CD4-positive, alpha-beta T cell treated with Interleukin-6 at 100 ng/mL for 8 hours (primary cell): ENCODE measurements around the gene YKT6.
"Not testable (repeated sequence)": the region's sequence is repeated elsewhere in the genome, so short reads cannot be mapped to it uniquely, and the experiment has no call there.

ENCODE experiments used
- DNase-seq: peaks from one replicate; pipeline ENCODE4 v3.0.0-alpha.2; 2020; ENCODE audit warnings: mixed read lengths, low spot score

Gene YKT6

DNA sequence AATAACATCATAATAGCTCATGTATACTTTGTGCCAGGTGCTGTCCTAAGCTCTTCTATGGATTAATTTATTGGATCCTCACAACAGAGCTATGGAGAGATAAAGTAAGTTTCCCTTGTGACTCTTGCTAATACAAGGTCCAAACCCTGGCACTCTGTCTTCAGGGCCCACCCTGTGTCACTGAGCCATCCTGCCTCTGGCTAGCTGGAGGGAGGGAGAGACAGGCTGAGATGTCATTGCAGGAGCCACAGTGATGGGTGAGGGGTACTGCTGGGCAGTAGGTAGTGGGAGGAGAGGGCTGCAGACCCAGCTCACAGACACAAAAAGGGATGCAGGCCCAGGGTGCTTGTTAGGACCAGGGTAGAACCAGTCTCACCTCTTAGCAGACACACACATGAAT is 28.4 kb upstream of the YKT6 start:
- no peak for DNase-seq

DNA sequence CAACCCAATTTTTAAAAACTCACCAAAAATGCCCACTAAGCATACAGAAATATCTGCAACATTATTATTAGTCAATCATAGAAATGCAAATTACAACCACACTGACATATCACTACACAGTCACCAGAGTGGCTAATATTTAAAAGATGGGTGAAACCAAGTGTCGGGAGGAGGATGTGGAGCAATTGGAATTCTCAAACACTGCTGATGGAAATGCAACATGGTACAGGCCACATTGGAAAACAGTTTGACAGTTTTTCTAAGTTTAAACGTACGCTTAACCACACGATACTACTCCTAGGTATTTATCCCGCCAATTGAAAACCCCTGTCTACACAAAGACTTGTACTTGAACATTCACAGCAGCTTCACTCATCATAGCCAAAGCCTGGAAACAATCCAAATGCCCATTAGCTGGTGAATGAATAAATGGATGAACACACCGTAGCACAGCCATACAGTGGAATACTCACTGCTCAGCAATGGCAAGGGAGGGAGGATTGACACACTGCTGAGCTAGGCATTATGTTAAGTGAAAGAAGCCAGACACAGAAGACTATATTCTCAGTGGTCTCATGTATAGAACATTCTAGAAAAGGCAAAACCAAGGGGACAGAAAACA is 27.9 kb upstream of the YKT6 start:
- DNase-seq = no peak

DNA sequence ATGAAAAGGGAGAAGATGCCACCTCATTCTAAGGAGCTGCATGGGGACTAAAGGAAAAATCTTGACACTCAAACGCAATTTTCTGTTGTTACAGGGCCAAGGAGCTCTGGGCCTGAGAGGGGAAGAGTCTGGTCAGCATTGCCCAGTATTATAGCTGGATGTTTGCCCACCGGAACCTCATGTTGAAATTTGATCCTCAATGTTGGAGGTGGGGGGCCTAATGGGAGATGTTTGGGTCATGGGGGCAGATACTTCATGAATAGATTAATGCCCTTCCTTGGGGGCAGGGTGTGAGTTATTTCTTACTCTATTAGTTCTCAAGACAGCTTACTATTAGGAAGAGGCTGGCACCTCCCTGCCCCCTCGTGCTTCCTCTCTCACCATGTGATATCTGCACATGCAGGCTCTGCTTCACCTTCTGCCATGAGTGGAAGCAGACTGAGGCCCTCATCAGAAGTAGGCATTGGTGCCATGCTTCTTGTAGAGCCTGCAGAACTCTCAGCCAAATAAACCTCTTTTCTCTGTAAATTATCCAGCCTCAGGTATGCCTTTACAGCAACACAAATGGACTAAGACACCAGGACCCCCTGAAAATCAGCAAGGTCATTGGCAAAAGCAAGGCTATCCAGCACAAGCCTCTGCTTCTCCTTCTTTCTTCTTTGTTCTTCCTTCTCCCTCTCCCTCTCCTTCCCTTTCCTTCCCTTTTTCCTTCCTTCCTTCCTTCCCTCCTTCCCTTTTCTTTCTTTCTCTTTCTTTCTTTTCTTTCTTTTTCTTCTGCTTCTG is 26.7 kb upstream of the YKT6 start:
- no peak for DNase-seq

DNA sequence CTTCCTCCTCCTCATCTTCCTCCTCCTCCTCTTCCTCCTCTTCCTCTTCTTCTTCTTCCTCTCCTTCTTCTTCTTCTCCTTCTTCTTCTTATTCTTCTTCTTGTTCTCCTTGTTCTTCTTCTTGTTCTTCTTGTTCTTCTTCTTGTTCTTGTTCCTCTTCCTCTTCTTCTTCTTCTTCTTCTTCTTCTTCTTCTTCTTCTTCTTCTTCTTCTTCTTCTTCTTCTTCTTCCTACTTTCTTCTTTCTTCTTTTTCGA is 26.2 kb upstream of the YKT6 start:
- not testable (repeated sequence) for DNase-seq

DNA sequence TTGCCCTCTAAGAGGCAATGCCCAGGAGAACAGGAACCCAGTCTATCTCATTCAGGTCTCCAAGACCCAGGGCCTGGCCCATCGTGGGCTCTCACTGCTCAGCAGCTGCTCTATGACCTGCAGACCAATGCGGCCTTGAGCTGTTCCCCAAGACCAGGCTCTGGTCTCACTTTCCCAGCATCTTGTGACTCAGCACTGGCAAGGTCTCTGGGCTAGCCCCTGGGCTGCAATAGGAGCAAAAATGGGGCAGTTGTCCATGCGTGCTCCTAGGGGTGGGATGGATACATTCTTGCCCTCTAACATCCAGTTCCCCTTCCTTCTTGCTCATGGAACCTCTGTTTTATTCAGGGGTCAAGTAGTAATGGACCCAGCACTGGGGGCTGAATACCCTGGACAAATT is 25.0 kb upstream of the YKT6 start:
- no peak for DNase-seq

DNA sequence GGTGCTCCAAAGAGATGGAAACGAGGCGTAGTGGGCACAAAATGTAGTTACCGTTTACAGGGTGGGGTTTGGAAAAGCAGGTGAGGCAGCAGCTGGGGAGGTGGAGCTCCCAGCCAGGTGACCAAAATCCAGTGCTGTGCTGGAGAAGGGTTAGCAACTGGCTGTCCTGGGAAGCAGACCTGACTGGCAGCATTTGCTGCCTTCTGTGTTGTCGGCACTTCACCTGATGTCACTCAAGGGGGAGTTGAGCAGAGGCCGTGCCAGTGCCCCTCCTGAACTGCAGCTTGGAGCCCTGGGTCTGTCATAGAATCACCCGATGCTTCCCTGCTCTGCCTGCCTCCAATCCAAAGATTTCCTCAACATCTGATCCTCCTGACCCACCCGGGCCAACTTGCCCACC is 24.3 kb upstream of the YKT6 start:
- no peak for DNase-seq

DNA sequence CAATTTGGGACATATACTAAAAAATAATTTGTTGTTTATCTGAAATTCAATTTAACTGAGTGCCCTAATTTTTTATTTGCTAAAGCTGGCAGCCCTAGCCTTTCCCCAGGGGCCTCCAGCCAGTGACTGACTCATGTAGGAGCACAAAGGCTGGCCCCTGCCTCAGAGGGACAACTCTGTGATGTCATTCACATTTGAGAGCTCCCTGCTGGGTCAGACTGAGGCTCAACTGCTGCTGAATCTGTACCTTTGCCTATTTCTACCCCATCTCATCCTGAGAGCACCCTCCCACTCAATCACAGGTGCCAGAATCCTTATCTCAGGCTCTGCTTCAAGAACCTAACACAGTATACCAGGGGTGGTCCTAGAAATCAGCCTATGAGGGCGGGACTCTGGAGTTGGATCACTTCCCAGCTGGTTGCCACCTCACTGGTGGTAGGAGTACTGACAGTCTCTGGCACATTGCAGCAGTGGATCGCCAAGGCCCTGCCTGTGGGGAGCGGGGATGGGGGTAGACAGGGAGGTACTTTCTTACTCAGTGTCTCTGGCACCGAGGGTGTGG is 23.1 kb upstream of the YKT6 start:
- DNase-seq = no peak

DNA sequence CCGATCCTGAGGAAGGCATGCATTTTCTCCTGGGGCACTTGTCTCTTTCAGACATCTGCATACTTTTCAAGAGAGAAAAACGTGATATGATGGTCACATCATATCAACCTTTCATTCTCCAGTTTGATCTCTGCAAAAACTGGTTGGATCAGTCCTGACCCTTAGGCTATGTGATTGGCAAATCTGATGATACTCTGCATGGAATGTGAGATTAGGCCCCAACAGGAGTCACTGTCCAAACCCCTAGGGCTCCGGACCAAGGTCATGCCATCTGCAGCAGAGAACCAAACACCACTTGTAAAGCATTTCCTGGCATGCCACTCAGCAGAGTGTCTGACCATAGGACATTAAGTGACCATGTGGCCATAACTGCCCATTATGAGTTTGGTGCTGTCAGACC is 20.1 kb upstream of the YKT6 start:
- no peak for DNase-seq

DNA sequence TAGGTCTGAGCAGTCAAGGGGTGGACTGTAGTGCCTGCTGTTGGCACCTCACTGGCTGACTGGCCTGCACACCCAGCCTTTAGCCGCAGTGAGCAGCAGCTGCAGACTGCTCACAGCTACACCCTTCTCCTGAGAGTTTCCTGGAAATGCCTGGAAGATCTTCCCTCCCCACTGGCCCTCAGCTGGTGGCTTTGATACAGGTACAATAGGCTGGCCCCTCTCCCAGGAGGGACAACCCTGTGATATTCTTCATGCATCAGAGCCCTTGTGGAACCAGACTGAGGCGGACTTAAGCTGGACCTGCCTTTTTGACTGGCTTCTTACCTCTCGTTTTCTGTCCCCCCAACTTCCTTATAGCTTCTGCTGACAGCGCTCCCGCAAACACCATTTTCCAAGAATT is 18.0 kb upstream of the YKT6 start:
- no peak for DNase-seq

DNA sequence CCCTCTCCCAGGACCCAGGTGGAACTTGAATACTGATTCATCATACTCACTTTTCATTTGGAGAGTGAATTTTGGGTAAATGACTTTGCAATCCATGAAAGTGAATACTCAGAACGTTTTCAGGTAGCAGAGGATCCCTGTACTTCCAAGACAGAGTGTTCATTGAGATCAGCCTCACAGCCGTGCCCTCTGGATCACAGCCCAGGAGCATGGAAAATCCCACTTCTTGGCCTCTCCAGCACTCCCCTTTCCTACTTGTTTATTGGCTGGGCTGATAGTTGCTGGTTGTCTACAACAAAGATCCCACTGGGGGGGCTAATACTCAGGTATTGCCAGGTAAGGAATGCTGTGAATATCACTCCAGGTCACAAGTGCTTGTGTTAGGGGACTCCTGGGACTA is 17.4 kb upstream of the YKT6 start:
- no peak for DNase-seq

DNA sequence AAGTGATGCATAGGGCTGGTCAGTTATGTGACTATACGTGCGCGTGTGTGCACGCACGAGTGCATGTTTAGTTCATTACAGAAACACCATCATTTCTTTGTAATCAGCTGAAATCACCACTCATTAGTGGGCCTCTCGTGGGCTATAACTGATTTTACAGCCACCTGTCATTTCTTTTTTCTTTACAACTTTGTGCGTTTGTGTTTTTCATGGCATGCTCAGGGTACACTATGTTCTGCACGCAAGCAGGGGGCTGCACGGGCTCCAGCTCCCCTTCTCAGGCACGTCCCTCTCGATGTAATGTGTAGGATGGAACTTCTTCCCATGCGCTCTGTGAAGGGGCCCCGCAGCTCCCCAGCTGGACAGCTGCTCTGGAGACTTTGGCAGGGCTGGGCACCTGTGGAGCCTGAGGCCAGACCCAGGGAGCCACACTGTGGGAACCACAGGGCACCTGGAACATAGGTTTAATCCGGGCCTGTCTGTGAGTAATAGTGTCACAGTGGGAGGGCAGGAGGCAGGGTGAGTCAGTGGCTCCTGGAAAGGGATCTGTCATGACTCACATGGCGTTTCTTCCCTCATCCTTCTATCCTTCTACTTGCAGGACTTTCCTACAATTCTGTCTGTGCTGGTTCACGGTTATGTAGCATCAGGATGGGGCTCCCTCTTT is 16.4 kb upstream of the YKT6 start:
- no peak for DNase-seq

DNA sequence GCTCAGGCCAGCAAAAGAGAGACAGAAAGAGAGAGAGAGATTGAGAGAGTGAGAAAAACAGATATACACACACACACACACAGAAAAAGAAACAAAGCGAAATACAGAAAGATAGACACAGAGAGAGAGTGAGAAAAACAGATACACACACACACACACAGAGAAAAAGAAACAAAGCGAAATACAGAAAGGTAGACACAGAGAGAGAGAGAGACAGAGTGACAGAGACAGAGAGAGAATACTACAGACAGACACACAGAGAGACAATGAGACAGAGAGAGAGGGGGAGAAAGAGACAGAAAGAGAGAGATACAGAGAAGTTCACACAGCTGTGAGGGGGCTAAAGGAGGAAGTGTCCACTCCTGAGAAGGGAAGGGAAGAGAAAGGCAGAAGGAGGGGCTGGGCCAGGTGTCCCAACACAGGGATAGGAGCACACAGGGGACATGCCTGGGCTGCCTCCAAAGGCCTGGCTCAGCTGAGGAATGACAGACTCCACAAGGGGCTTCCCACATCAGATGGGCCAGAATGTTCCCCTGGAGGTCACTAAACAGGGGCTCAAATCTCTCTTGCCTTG is 15.8 kb upstream of the YKT6 start:
- DNase-seq = no peak

DNA sequence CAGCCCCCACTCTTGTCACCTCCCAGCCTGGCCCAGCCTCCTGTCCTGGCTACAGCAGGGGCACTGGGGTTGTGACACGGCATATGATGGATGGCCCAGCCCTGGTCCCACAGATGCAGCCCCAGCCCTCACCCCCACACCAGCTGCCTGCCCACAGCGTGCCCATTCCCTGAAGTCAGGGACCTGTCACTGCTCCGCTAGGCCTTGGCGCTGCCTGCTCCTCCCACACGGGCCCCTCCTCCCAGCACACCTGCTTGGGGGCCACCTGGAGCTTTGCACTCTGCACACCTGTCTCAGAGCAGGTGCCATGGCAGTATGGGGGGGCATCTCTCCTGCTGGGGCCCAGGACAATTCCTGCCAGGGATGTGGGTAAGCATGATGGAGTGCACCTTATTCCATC is 15.0 kb upstream of the YKT6 start:
- DNase-seq = no peak

DNA sequence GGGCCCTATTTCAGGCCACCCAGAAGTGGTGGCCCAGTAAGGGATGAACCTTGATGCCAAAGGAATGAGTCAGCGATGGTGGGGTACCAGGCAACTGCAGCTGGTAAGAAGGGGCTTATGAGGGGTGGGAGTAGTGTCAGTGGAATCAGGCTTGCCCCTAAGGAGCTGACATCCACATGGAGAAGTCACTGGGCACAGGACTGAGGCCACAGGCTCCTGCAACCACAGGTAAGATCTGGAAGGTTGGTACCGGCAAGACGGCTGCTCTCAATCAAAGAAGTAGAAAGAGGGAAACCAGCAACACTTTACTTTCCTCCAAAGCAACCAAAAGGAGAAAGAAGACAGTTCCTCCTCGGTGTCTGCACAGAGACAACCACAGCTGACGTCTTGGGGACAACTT is 14.0 kb upstream of the YKT6 start:
- DNase-seq = no peak

DNA sequence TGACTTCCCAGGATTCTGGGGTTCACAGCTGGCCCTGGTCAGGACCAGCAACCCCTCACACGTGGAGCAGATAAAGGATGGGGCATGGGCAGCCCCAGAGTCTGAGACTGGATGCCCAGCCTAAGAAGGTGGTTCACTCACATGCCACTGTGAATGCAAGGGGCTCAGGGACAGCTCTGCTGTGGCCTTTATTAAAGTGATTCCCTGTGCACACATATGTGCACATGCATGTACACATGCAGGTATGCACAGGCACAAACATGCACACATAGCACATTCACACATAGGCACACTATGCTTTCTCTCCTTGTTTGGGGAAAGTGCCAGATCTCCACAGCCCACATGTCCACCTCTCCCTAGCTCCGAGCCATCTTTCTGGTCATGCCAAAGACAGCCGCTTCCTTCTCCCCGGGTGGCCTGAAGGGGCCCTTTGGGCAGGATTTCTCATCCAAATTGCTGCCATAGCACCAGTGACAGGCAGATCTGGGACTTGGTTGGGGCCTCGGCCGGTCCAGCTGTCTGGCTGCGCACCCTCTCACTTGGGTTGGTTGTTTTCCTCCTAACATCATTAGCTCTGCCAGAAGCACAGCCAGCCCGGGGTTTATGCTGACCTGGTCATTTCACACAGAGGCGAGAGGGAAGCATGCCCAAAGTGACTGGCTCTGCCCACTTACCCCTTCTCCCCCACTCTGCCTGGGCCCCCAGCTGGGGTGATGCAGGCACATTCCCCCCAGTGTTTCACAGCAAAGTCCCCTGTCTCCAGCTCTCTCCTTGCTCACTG is 13.0 kb upstream of the YKT6 start:
- no peak for DNase-seq

DNA sequence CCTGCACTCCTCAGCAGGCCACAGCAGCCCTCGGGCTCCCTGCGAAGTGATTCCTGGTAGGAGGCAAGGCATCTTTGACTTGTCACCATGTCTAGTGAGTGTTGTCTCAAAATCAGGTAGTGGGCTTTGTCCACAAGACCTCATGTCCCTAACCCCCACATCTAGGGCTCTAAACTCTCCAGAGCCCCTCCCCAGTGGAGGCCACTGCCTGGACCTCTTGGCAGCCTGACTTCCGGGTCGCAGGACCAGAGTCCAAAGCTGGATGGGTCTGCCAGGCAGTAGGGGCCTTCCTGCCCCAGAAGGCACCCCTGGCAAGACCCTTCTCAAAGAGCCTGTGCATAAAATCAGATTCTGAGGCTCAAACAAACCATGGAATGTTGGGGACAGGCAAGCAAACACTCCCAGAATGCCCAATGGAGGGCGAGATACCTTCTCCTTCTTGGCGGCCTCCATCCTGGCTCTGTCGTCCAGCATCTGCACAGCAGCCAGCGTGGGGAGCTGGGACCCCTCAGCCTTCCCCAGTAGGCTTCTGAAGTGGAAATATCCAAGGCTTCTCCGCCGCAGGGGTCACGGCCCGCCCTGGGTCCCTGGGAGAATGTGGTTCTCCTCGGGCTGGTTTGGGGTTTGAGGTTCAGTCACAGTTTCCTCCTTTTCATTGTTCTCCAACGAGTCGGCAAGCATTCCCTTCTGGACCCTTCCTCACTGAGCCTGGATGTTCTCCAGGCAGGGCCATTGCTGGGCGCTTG is 12.1 kb upstream of the YKT6 start:
- no peak for DNase-seq

DNA sequence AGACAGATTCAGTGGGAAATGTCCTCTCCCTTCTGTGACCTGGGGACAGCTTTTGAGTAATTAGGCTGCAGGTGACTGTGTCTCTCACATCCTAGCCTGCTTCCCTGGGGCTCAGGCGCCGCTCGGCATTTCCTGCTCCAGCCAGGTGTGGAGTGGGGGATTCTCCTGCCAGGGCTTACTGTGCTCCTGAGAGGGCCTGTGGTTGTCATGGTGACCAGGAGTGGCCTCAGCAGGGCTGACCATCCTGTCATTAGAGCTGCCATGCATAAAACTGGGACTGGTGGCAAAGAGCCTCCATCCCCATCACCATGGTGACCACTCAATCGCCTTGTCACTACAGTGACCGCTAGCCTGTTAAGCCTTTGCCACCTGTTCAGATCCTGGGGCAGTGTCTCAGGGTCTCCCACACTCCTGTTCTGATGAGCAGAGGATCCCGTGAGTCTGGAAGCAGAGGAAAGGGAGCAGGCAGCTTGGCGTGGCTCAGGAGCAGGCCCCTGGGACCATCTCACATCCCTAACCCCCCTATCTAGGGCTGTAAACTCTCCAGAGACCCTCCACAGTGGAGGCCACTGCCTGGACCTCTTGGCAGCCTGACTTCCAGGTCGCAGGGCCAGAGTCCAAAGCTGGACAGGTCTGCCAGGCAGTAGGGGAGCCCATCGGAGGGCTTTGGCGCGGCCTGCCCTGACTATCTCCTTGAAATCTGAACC is 11.3 kb upstream of the YKT6 start, which contains the start of gene GCK:
GCK (minus strand) TSS at position 154 of the 707 bp plus-strand sequence. CDS start 486 bp downstream, outside the sequence.
- DNase-seq = no peak

DNA sequence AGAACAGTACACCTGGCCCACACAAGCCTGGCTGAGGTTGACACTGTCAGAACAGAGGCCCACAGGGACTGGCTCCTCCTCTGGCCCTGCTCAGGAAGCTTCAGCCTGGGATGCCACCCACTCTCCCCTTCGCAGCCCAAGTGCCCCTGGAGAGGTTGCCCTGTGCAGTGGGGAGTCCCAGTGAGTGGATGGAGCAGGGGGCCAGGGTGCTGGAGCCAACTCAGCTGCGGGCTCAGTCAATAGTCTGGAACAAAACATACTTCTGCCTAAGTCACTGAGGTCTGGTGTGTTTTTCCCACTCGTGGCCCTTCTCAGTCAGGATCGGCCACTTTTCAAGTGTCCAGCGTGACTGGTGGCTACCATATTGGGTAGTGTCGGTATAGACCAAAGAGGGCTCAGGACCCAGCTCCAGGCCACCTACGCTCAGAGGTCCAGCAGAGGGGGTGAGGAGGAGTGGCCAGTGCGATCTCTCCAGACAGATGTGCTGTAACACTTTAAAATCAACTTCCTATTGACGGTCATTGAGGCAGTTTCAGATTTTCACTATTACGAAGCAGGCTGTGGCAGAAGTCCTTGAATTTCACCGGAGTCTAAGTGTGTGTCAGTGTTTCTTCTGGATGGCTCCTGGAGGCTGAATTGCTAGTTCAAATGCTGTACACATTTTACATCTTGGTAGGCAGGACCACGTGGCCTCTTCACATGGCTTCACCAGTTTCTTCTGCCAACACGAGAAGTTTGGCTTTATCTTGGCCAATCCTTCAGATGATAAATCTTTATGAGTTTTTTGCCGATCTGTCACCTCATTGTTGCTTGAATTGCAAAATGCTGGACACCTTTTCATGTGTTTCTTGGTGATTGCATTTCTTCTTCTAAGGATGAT is 10.5 kb upstream of the YKT6 start:
- DNase-seq = no peak

DNA sequence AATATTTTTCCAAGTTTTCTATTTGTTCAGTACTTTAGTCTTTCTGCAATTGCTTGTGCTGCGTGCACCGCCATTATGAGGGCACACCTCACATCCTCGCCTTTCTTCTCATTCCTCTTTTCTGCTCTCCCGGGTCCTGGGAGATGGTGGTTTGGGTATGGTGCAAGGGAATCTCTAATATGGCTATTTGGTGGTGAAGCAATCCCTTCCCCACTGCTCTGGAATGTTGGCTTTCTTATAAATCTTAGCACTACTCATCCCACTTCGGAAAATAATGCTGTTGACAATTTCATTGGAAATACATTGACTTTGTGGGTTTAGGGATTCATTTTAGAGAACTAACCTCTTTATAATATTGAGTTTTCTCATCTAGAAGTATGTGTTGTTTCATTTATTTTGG is 9.6 kb upstream of the YKT6 start:
- DNase-seq = no peak
